RWPE1 (cell line): Measurements from ENCODE around the gene GLMP.

ENCODE experiments used
- CTCF ChIA-PET: fragments of 350-600 bp; sonication (Branson Sonifier 250); formaldehyde crosslinking; extraction: SDS; loops from one replicate; lab custom pipeline; 2021; lab: Yijun Ruan, JAX
- POLR2A ChIA-PET: fragments of 400-600 bp; formaldehyde crosslinking; extraction: SDS; loops from one replicate; lab custom pipeline; 2020; ENCODE audit warnings: antibody characterized with exemption; ENCODE audit not compliant: low non-redundant PET; lab: Yijun Ruan, JAX
- DNase-seq: peaks from one replicate; pipeline ENCODE4 v3.0.0; 2012; ENCODE audit warnings: low spot score
- H3K27ac ChIP-seq: fragments of 450-650 bp; 2 replicates; pipeline ENCODE4 v1.5.1; 2017
- CTCF ChIP-seq: fragments of 450-650 bp; conservative IDR thresholded peaks from 2 replicates; pipeline ENCODE4 v1.5.1; 2017; ENCODE audit warnings: low read depth, mild to moderate bottlenecking

GLMP gene

GRCh38 chr1:156249593-156249992 is 45.9 kb downstream of the GLMP start:
- POLR2A ChIA-PET: no interaction called here
- no peak for DNase-seq
- peak overlapping the region; percentile 82 for H3K27ac ChIP-seq
- CTCF ChIA-PET: no interaction called here
- no peak for TF ChIP-seq CTCF

- H3K27ac ChIP-seq: peak overlapping the region; percentile 82
- CTCF ChIA-PET: no interaction called here
These were observed 47.2 kb downstream of the GLMP start for GRCh38 chr1:156248323-156248683.

GRCh38 chr1:156247460-156248322 is 47.8 kb downstream of the GLMP start, which contains the start of gene PAQR6:
TSS of gene PAQR6 (minus strand) at chr1:156248056. CDS start at chr1:156246731, 1,325 bp downstream.
- peak within 1 kb of the TSS; percentile 82 for H3K27ac ChIP-seq
- DNase-seq: no peak
- TF ChIP-seq CTCF: no peak
- ChIA-PET POLR2A (no interaction called here), CTCF (no interaction called here)

More at GRCh38 chr1:156248323-156248683, 47.2 kb downstream of the GLMP start:
- TF ChIP-seq CTCF: no peak
- POLR2A ChIA-PET: interaction anchor here (0.7 kb wide), 1 partner anchor 21 kb away, joined by 6 read pairs; no protein-coding TSS in a partner anchor
- DNase-seq: no peak

GRCh38 chr1:156246781-156247459 is 48.6 kb downstream of the GLMP start:
- ChIA-PET CTCF (no interaction called here), POLR2A (no interaction called here)
- peak overlapping the region; percentile 82 for H3K27ac ChIP-seq
- no peak for DNase-seq
- TF ChIP-seq CTCF: no peak

- POLR2A ChIA-PET: no interaction called here
- CTCF ChIA-PET: interaction anchor here (0.7 kb wide), 1 partner anchor 21 kb away, joined by 3 read pairs; no protein-coding TSS in a partner anchor
- no peak for DNase-seq
These were observed 49.2 kb downstream of the GLMP start for GRCh38 chr1:156246241-156246780.

More at GRCh38 chr1:156246241-156246780, 49.2 kb downstream of the GLMP start:
- H3K27ac ChIP-seq: peak overlapping the region; percentile 82
- TF ChIP-seq CTCF: no peak
